ENCODE measurements around the gene AKR1C3.
"Not testable (repeated sequence)": the region's sequence is repeated elsewhere in the genome, so short reads cannot be mapped to it uniquely, and the experiment has no call there.

AKR1C3 gene

DNA sequence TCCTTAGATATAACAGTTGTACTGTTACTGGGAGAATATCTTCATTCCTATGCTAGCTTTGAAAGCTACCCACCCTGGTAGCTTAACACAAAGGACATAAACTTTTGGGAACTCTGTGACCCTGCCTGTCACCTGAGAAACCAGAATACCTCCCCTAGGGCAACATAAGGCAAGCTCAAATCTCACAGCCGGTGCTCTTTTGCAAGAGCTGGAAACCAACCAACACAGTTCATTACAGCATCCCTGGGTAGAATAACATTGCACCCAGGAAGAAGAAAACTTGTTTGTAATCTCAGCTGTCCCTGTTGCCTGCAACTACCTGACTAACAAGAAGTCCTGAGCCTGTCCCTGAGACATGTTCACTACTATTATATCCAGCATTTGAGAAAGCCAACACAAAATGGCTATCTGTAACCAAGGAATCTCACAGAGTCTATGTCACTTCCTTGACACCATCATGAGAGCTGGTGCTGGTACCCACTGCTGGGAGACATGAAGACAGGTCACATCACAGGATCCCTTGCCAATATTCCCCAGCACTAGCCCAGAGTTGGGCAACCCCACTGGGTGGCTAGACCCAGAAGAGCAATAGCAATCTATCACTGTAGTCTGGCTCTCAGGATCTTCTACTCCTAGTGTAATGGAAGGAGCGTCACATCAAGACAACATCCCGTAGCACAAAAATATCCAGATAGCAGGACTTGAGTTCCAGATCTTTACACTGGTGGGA, 31.3 kb downstream of the AKR1C3 start:
- TF ChIP-seq PAX5 (IDR thresholded peaks at IDR 0.05; ENCODE audit: insufficient read depth, low read length, severe bottlenecking) (no peak), POLR2A (IDR thresholded peaks at IDR 0.05; ENCODE audit: low read depth, low read length) (no peak), SPI1 (IDR thresholded peaks at IDR 0.05; ENCODE audit: low read depth, low read length) (no peak), TAF1 (IDR thresholded peaks at IDR 0.05; ENCODE audit: low read depth, low read length) (no peak), POLR2AphosphoS5 (IDR thresholded peaks at IDR 0.05; ENCODE audit: low read depth, low read length) (no peak), POU2F2 (IDR thresholded peaks at IDR 0.05; ENCODE audit: low read depth, low read length) (no peak)
- FAIRE-seq, result no peak
- DNase-seq (ENCODE audit: insufficient read length, low spot score), result no peak

DNA sequence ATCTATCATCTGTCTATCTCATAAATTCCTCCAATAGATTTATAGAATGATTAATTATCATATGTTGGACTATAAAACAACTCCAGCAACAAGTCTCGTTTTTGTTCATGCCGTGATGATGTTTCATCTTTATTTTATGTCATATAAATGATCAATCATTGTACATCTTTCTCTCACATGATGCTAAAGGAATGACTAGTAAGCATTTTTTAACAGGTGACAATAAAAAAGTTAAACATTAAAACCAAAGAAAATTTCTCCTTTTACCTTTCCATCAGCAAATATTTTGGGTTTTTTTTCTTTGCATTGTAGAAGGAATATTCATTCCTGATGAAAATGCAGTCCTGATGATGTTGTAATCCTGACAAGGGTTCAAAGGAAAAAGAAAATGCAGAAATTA, 41.4 kb downstream of the AKR1C3 start:
- no peak for DNase-seq (ENCODE audit: insufficient read length, low spot score)
- FAIRE-seq, result no peak

DNA sequence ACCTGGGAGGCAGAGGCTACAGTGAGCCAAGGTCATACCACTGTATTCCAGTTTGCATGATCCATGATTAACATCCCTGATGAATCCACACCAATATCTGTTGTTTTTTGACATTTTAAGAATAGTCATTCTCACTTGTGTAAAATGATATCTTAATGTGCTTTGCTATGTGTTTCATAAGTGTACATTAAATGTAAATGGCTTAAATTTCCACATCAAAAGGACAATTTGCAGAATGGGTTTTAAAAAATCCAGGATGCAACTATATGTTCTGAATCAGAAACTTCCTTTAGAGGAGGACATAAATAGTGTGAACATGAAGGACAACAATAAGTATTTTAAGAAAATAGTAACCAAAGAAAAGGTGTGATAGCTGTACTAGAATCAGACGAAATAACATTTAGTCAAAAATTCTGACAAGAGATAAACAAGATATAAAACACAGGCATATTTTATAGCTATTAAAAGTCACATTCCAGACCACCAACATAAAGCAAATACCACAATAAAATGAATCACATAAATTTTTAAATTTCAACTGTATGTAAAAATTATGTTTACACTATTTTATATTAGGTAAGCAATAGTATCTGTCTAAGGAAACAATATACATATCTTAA, 42.4 kb downstream of the AKR1C3 start:
- DNase-seq (ENCODE audit: insufficient read length, low spot score) (no peak), FAIRE-seq (no peak)
- no peak for TF ChIP-seq TAF1 (IDR thresholded peaks at IDR 0.05; ENCODE audit: low read depth, low read length)
- TF ChIP-seq POU2F2 (IDR thresholded peaks at IDR 0.05; ENCODE audit: low read depth, low read length), result no peak
- TF ChIP-seq PAX5 (IDR thresholded peaks at IDR 0.05; ENCODE audit: insufficient read depth, low read length, severe bottlenecking), result no peak
- no peak for TF ChIP-seq SPI1 (IDR thresholded peaks at IDR 0.05; ENCODE audit: low read depth, low read length)
- no peak for TF ChIP-seq POLR2AphosphoS5 (IDR thresholded peaks at IDR 0.05; ENCODE audit: low read depth, low read length)
- no peak for TF ChIP-seq POLR2A (IDR thresholded peaks at IDR 0.05; ENCODE audit: low read depth, low read length)

More for the DNA sequence above, 41.4 kb downstream of the AKR1C3 start:
- TF ChIP-seq POLR2A (IDR thresholded peaks at IDR 0.05; ENCODE audit: low read depth, low read length), result no peak
- TF ChIP-seq PAX5 (IDR thresholded peaks at IDR 0.05; ENCODE audit: insufficient read depth, low read length, severe bottlenecking), result no peak
- no peak for TF ChIP-seq SPI1 (IDR thresholded peaks at IDR 0.05; ENCODE audit: low read depth, low read length)
- TF ChIP-seq TAF1 (IDR thresholded peaks at IDR 0.05; ENCODE audit: low read depth, low read length), result no peak
- no peak for TF ChIP-seq POU2F2 (IDR thresholded peaks at IDR 0.05; ENCODE audit: low read depth, low read length)
- TF ChIP-seq POLR2AphosphoS5 (IDR thresholded peaks at IDR 0.05; ENCODE audit: low read depth, low read length), result no peak

DNA sequence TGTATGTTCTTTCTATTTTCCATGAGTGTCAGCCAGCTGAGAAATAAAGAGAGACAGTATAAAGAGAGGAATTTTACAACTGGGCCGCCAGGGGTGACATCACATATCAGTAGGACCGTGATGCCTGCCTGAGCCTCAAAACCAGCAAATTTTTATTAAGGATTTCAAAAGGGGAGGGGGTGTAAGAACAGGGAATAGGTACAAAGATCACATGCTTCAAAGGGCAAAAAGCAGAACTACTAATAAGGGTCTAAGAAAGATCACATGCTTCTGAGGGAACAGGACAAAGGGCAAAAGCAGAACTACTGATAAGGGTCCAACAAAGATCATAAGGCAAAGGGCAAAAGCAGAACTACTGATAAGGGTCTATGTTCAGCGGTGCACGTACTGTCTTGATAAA, 43.5 kb downstream of the AKR1C3 start:
- DNase-seq (ENCODE audit: insufficient read length, low spot score); FAIRE-seq: not testable (repeated sequence)

DNA sequence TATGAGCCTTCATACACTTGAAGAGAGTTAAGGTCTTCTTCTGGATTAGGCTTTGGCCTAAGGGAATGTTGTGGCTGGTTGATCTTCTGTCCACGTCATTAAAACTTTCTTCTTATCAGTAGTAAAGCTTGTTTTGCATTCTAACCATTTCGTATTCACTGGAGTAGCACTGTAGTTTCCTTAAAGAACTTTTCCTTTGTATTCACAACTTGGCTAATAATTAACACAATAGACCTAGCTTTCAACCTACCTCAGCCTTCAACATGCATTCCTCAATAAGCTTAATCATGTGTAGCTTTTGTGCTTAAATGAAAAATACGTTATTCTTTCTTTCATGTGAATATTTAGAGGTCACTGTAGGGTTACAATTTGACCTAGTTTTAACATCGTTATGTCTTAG, 48.0 kb downstream of the AKR1C3 start:
- no peak for DNase-seq (ENCODE audit: insufficient read length, low spot score)
- FAIRE-seq, result no peak
- TF ChIP-seq POU2F2 (IDR thresholded peaks at IDR 0.05; ENCODE audit: low read depth, low read length) (no peak), PAX5 (IDR thresholded peaks at IDR 0.05; ENCODE audit: insufficient read depth, low read length, severe bottlenecking) (no peak), TAF1 (IDR thresholded peaks at IDR 0.05; ENCODE audit: low read depth, low read length) (no peak), SPI1 (IDR thresholded peaks at IDR 0.05; ENCODE audit: low read depth, low read length) (no peak), POLR2A (IDR thresholded peaks at IDR 0.05; ENCODE audit: low read depth, low read length) (no peak), POLR2AphosphoS5 (IDR thresholded peaks at IDR 0.05; ENCODE audit: low read depth, low read length) (no peak)

DNA sequence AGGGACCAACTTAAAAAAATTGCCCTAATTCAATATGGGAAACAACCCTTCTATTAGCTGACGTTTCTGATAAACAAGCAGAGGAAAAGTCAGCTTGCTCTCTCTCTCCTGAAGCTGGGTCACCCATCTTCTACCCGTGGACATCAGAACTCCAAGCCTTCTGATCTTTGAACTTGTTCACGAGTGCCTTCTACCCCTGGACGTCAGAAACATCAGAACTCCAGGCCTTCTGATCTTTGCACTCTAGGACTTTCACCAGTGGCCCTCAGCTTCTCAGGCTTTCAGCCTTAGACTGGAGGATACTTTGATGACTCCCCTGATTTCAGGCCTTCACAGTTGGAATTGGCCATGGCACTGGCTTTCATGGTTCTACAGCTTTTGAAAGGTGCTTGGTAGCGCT, 48.9 kb downstream of the AKR1C3 start:
- no peak for FAIRE-seq
- TF ChIP-seq TAF1 (IDR thresholded peaks at IDR 0.05; ENCODE audit: low read depth, low read length) (no peak), PAX5 (IDR thresholded peaks at IDR 0.05; ENCODE audit: insufficient read depth, low read length, severe bottlenecking) (no peak), POU2F2 (IDR thresholded peaks at IDR 0.05; ENCODE audit: low read depth, low read length) (no peak), POLR2AphosphoS5 (IDR thresholded peaks at IDR 0.05; ENCODE audit: low read depth, low read length) (no peak), SPI1 (IDR thresholded peaks at IDR 0.05; ENCODE audit: low read depth, low read length) (no peak), POLR2A (IDR thresholded peaks at IDR 0.05; ENCODE audit: low read depth, low read length) (no peak)
- DNase-seq (ENCODE audit: insufficient read length, low spot score), result no peak

DNA sequence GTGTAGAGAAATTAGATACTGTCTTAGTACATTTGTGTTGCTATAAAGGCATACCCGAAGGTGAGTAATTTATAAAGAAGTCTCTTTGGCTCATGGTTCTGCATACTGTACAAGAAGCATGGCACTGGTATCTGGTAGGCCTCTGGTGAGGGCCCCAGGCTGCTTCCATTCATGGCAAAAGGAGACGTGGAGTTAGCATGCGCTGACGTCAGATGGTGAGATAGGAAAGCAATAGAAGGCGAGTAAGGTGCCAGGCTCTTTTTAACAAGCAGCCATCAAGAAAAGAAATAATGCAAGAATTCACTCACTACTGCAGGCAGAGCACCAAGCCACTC, 52.7 kb downstream of the AKR1C3 start:
- no peak for TF ChIP-seq POU2F2 (IDR thresholded peaks at IDR 0.05; ENCODE audit: low read depth, low read length)
- TF ChIP-seq POLR2A (IDR thresholded peaks at IDR 0.05; ENCODE audit: low read depth, low read length), result no peak
- TF ChIP-seq PAX5 (IDR thresholded peaks at IDR 0.05; ENCODE audit: insufficient read depth, low read length, severe bottlenecking), result no peak
- no peak for TF ChIP-seq POLR2AphosphoS5 (IDR thresholded peaks at IDR 0.05; ENCODE audit: low read depth, low read length)
- no peak for TF ChIP-seq TAF1 (IDR thresholded peaks at IDR 0.05; ENCODE audit: low read depth, low read length)
- TF ChIP-seq SPI1 (IDR thresholded peaks at IDR 0.05; ENCODE audit: low read depth, low read length), result no peak
- DNase-seq (ENCODE audit: insufficient read length, low spot score) (no peak), FAIRE-seq (no peak)

DNA sequence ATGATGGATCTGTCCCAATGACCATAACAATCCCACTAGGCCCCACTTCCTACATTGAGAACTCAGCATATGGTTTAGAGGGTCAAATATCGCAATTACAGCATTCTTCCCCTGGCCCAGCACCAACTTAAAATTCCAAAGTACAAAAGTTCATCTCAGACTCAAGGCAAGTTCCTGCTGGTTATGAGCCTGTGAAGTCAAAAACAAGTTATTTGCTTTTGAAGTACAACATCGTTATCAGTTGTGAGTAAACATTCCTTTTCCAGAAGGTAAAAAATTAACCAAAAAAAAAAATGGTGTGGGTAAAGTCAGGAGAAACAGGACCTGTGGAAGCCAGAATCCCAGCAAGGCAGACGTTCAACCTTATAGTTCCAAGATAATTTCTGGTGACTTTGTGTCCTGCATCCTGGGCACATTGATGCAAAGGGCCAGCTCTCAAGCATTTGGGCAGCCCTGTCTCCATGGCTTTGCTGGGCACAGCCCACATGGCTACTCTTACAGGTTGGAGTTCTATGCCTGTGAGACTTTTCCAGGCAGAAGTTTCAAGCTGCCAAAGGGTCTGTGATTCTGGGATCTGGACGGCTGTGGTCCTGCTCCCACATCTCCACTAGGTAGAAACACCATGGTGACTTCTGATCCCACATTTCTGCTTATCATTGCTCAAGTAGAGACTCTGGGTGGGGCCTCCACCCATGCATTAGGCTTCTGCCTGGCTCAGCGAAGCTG, 53.2 kb downstream of the AKR1C3 start:
- FAIRE-seq (no peak), DNase-seq (ENCODE audit: insufficient read length, low spot score) (no peak)
- TF ChIP-seq POU2F2 (IDR thresholded peaks at IDR 0.05; ENCODE audit: low read depth, low read length) (no peak), SPI1 (IDR thresholded peaks at IDR 0.05; ENCODE audit: low read depth, low read length) (no peak), POLR2AphosphoS5 (IDR thresholded peaks at IDR 0.05; ENCODE audit: low read depth, low read length) (no peak), POLR2A (IDR thresholded peaks at IDR 0.05; ENCODE audit: low read depth, low read length) (no peak), PAX5 (IDR thresholded peaks at IDR 0.05; ENCODE audit: insufficient read depth, low read length, severe bottlenecking) (no peak), TAF1 (IDR thresholded peaks at IDR 0.05; ENCODE audit: low read depth, low read length) (no peak)

DNA sequence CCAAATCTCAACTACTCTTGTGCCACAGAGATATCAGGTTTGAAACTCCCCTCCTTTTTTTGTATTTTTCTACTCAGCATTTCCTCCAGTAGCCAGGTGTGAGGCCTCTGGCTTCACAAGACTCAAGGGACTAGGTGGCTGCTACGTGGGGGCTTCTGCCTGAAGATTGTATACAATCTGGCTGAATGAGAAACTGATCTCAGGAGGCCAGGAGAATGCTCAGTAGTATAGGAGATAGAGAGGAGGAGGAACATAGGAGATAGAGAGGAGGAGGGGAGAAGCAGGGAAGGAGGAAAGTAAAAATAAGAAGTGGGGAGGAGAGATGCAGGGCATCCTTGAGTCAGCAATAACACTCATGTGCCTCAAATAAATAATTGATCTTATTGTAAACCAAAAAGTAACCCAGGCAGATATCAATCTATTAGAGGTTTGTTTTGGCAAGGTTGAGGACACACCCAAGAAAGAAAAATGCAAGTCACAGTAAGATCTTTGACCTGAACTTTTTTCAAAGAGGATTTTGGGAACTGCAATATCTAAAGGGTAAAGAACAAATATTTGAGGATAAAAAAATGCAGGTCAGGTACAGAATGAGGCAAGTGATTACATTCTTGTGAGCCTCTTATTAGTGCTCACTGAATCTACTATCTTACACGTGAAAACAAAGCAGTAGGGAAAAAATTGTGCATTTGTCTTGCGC, 53.9 kb downstream of the AKR1C3 start:
- DNase-seq (ENCODE audit: insufficient read length, low spot score), result no peak
- no peak for FAIRE-seq
- TF ChIP-seq PAX5 (IDR thresholded peaks at IDR 0.05; ENCODE audit: insufficient read depth, low read length, severe bottlenecking) (no peak), POLR2AphosphoS5 (IDR thresholded peaks at IDR 0.05; ENCODE audit: low read depth, low read length) (no peak), SPI1 (IDR thresholded peaks at IDR 0.05; ENCODE audit: low read depth, low read length) (no peak), TAF1 (IDR thresholded peaks at IDR 0.05; ENCODE audit: low read depth, low read length) (no peak), POLR2A (IDR thresholded peaks at IDR 0.05; ENCODE audit: low read depth, low read length) (no peak), POU2F2 (IDR thresholded peaks at IDR 0.05; ENCODE audit: low read depth, low read length) (no peak)

Data from GM12891 (cell line).